HL-60/S4 (cell line): Measurements from ENCODE around the gene PI16.

Source experiments
- in situ Hi-C: fragments of 300-500 bp; cut with MboI; formaldehyde crosslinking; loops from 2 replicates; pipeline ENCODE4 v1.14.3; 2022; ENCODE audit warnings: low sequenced_read_pairs

The PI16 gene

GRCh38 chr6:36956446-36956820, 1.9 kb downstream of the PI16 start:
- in situ Hi-C loops: no loop called here

- in situ Hi-C loops: no loop called here
Measured at GRCh38 chr6:36957773-36958271, 3.3 kb downstream of the PI16 start.

GRCh38 chr6:36958775-36959554, 4.4 kb downstream of the PI16 start:
- in situ Hi-C loops: no loop called here

GRCh38 chr6:36959555-36960250, 5.2 kb downstream of the PI16 start:
- in situ Hi-C loops: no loop called here

GRCh38 chr6:36961441-36962435, 7.2 kb downstream of the PI16 start:
- in situ Hi-C loops: no loop called here

GRCh38 chr6:36962874-36963273, 8.3 kb downstream of the PI16 start:
- in situ Hi-C loops: no loop called here

GRCh38 chr6:36963451-36964290, 9.1 kb downstream of the PI16 start:
- in situ Hi-C loops: no loop called here

GRCh38 chr6:36964349-36964748, 9.8 kb downstream of the PI16 start:
- in situ Hi-C loops: no loop called here

- in situ Hi-C loops: no loop called here
Measured at GRCh38 chr6:36964908-36965307, 10.4 kb downstream of the PI16 start.

GRCh38 chr6:36967301-36967700, 12.8 kb downstream of the PI16 start:
- in situ Hi-C loops: no loop called here

GRCh38 chr6:36967757-36968156, 13.2 kb downstream of the PI16 start:
- in situ Hi-C loops: no loop called here

- in situ Hi-C loops: no loop called here
Measured at GRCh38 chr6:36968266-36968977, 13.9 kb downstream of the PI16 start.

GRCh38 chr6:36969240-36969691, 14.7 kb downstream of the PI16 start:
- in situ Hi-C loops: no loop called here

- in situ Hi-C loops: no loop called here
Measured at GRCh38 chr6:36969988-36970891, 15.7 kb downstream of the PI16 start.

- in situ Hi-C loops: no loop called here
Measured at GRCh38 chr6:36970892-36971842, 16.6 kb downstream of the PI16 start.

- in situ Hi-C loops: no loop called here
Measured at GRCh38 chr6:36971921-36972673, 17.6 kb downstream of the PI16 start.

GRCh38 chr6:36973190-36973589, 18.7 kb downstream of the PI16 start:
- in situ Hi-C loops: no loop called here
